MCF 10A (cell line): ENCODE data around the gene ZNF485. TPM values are rescaled to one million over a fixed set of nuclear protein-coding genes. Genes with fewer than 3 reads are reported as not detected.
"Not testable (repeated sequence)": the region's sequence is repeated elsewhere in the genome, so short reads cannot be mapped to it uniquely, and the experiment has no call there.

Experiments
- BruUV-seq: library from RNA; stranded (reverse); fragments of 400-500 nt; replicated peaks from 2 replicates; lab custom pipeline; 2021; lab: Mats Ljungman, UMichigan
- CTCF ChIA-PET: fragments of 300-600 bp; sonication (Branson Sonifier 250); formaldehyde crosslinking; extraction: SDS; loops from one replicate; lab custom pipeline; 2021; ENCODE audit warnings: antibody characterized with exemption, inconsistent platforms; lab: Yijun Ruan, JAX
- POLR2A ChIA-PET: fragments of 300-600, 350-650 bp; sonication (Branson Sonifier 250); formaldehyde crosslinking; extraction: SDS; loops from one replicate; lab custom pipeline; 2020; ENCODE audit warnings: antibody characterized with exemption, inconsistent platforms; lab: Yijun Ruan, JAX
- DNase-seq: peaks from one replicate; pipeline ENCODE4 v3.0.0-alpha.2; 2018; ENCODE audit not compliant: unreplicated experiment
- H3K27ac Mint-ChIP-seq: one replicate; pipeline ENCODE4 v1.8.0; 2022; ENCODE audit warnings: mild to moderate bottlenecking, low read depth, mixed read lengths; ENCODE audit not compliant: unreplicated experiment
- H3K27me3 Mint-ChIP-seq: one replicate; pipeline ENCODE4 v1.8.0; 2022; ENCODE audit warnings: mixed read lengths; ENCODE audit not compliant: insufficient read depth, unreplicated experiment
- H3K36me3 Mint-ChIP-seq: one replicate; pipeline ENCODE4 v1.8.0; 2022; ENCODE audit warnings: mild to moderate bottlenecking, moderate library complexity, mixed read lengths; ENCODE audit not compliant: insufficient read depth, unreplicated experiment
- H3K4me1 Mint-ChIP-seq: one replicate; pipeline ENCODE4 v1.8.0; 2022; ENCODE audit warnings: mixed read lengths; ENCODE audit not compliant: insufficient read depth, unreplicated experiment
- H3K4me3 Mint-ChIP-seq: one replicate; pipeline ENCODE4 v1.8.0; 2022; ENCODE audit warnings: mild to moderate bottlenecking, moderate library complexity, mixed read lengths; ENCODE audit not compliant: unreplicated experiment
- H3K9me3 Mint-ChIP-seq: one replicate; pipeline ENCODE4 v1.8.0; 2022; ENCODE audit warnings: mixed read lengths; ENCODE audit not compliant: unreplicated experiment
- intact Hi-C: fragments of 100-400 bp; cut with micrococcal nuclease; formaldehyde crosslinking; loops from 2 replicates; pipeline ENCODE4 v1.14.1; 2022
- total RNA-seq: library from RNA; stranded (reverse); gene quantifications from 2 replicates; pipeline ENCODE4 v1.2.3, GENCODE V29; 2022
- TF ChIP-seq, protein P1 (sequence below): fragments of 200-600 bp; IDR thresholded peaks from one replicate; pipeline ENCODE4 v1.8.0; 2022; ENCODE audit warnings: antibody characterized with exemption, mild to moderate bottlenecking; ENCODE audit not compliant: unreplicated experiment

ZNF485 gene
- total RNA-seq, 1 experiment from 2014 or later = 6.5 TPM

DNA sequence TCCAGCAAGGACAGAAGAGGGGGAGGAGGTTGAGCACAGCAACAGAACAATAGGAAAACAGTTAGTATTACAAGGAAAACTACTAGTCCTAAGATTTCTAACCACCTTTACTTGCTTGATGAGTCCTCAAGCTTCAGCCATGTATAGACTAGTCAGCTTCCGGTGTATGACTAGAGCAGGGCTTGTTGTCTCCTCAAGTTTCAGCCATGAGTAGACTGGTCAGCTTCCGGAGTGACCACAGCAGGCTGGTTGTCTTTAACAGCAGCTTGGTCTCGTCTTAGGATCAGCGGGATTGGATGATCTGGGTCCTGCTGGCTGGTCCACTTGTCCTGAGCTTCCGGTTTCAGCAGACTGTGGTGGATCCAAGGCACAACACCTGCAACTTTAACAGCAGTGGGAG, 21.2 kb upstream of the ZNF485 start:
- TF ChIP-seq, protein P1, sequence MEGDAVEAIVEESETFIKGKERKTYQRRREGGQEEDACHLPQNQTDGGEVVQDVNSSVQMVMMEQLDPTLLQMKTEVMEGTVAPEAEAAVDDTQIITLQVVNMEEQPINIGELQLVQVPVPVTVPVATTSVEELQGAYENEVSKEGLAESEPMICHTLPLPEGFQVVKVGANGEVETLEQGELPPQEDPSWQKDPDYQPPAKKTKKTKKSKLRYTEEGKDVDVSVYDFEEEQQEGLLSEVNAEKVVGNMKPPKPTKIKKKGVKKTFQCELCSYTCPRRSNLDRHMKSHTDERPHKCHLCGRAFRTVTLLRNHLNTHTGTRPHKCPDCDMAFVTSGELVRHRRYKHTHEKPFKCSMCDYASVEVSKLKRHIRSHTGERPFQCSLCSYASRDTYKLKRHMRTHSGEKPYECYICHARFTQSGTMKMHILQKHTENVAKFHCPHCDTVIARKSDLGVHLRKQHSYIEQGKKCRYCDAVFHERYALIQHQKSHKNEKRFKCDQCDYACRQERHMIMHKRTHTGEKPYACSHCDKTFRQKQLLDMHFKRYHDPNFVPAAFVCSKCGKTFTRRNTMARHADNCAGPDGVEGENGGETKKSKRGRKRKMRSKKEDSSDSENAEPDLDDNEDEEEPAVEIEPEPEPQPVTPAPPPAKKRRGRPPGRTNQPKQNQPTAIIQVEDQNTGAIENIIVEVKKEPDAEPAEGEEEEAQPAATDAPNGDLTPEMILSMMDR = no peak
- intact Hi-C loops = no loop called here
- POLR2A ChIA-PET = no interaction called here
- Mint-ChIP-seq H3K4me1 (no peaks in the 10 kb centered on the region), H3K27ac (no peak overlapping the region), H3K9me3 (no peaks in the 10 kb centered on the region), H3K36me3 (no peaks in the 10 kb centered on the region), H3K4me3 (no peak overlapping the region), H3K27me3 (no peaks in the 10 kb centered on the region)
- BruUV-seq = no TSS peak
- no peak for DNase-seq
- CTCF ChIA-PET = no interaction called here

DNA sequence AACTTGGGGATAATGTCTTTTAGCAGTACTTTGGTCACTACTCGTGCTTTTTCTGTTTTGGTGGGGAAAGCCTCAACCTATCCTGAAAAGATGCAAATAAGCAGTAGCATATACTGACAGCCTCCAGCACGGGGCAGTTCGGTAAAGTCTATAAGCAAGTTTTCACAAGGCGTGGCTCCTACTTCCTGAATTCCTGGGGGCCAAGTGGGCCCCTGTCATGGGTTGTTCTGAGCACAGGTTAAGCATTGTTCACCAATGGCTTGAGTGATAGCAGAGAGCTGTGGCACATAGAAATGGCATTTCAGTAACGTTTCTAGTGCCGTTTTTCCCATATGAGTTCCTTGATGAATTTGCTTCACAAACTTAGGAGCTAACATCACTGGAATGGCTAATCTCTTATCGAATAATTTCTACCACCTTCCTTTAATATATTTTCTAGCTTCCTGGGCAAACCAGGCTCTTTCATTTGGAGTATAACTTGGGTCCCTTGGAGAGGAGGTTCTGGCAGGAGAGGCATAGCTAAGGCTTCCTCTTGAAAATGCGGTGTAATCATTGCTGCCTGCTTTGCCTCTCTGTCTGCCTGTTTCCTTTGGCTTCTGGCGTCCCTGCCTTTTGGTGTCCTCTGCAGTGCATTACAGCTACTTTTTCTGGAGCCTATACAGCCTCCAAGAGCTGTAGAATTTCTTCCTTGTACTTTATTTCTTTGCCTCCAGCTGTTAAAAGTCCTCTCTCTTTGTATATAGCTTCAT, 20.1 kb upstream of the ZNF485 start:
- TF ChIP-seq, protein P1 = no peak
- no peaks in the 10 kb centered on the region for H3K9me3 Mint-ChIP-seq
- BruUV-seq = no TSS peak

DNA sequence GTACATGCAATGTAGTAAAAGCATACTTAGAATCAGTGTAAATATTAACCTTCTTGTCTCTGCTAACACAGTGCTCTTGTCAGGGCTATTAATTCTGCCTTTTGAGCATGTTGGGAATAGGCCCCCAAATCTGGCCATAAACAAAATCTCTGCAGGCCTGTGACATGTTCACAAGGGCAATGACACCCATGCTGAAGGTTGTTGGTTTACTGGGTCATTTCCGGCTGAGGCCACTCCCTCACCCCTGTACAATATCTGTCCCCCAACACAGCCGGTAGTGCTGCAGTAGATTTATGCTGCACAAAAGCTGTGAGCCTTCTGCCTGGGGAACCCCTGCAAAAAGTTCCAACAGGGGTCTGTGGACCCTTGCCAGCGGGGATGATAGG, 19.5 kb upstream of the ZNF485 start:
- intact Hi-C loops, H3K36me3 Mint-ChIP-seq, DNase-seq, H3K4me1 Mint-ChIP-seq, H3K27ac Mint-ChIP-seq, BruUV-seq, H3K4me3 Mint-ChIP-seq, H3K27me3 Mint-ChIP-seq, POLR2A ChIA-PET, H3K9me3 Mint-ChIP-seq: not testable (repeated sequence)
- CTCF ChIA-PET = interaction anchor here (0.7 kb wide), 1 partner anchor 34 kb away, joined by 3 read pairs; no protein-coding TSS in a partner anchor

More for the DNA sequence above, 20.1 kb upstream of the ZNF485 start:
- DNase-seq = no peak
- POLR2A ChIA-PET = no interaction called here
- no peaks in the 10 kb centered on the region for H3K27me3 Mint-ChIP-seq
- H3K27ac Mint-ChIP-seq = no peak overlapping the region
- no peak overlapping the region for H3K4me3 Mint-ChIP-seq
- CTCF ChIA-PET = no interaction called here
- intact Hi-C loops = no loop called here
- H3K4me1 Mint-ChIP-seq = no peaks in the 10 kb centered on the region
- no peaks in the 10 kb centered on the region for H3K36me3 Mint-ChIP-seq

DNA sequence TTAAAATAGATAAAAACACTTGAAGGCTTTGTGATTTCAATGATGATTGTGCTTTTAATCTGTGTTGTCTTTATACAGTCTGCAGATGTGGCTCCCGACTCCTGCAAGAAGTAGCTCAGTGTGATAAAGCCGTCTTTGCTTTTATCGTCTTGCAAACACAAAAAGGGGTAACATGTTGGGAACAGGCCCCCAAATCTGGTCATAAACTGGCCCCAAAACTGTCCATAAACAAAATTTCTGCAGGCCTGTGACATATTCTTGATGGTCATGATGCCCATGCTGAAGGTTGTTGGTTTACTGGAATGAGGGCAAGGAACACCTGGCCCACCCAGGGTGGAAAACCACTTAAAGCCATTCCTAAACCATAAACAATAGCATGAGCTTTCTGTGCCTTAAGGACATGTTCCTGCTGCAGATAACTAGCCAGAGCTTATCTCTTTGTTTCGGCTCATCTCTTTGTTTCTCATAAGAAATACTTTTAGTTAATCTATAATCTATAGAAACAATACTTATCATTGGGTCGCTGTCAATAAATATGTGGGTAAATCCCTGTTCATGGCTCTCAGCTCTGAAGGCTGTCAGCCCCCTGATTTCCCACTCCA, 14.8 kb upstream of the ZNF485 start:
- Mint-ChIP-seq H3K4me1 (no peaks in the 10 kb centered on the region), H3K27ac (no peak overlapping the region), H3K36me3 (no peaks in the 10 kb centered on the region), H3K4me3 (no peak overlapping the region), H3K9me3 (peaks cover 4% of the 10 kb centered on the region), H3K27me3 (no peaks in the 10 kb centered on the region)
- intact Hi-C loops = no loop called here
- DNase-seq = no peak
- CTCF ChIA-PET = interaction anchor here (0.6 kb wide), 1 partner anchor 30 kb away, joined by 3 read pairs; no protein-coding TSS in a partner anchor
- TF ChIP-seq, protein P1 = no peak
- POLR2A ChIA-PET = interaction anchor here (1.5 kb wide), 1 partner anchor 12 kb away, joined by 3 read pairs; no protein-coding TSS in a partner anchor
- no TSS peak for BruUV-seq
